Activated gamma-delta T cell (primary cell): ENCODE results near the gene OR5D16.
"Not testable (repeated sequence)": the region's sequence is repeated elsewhere in the genome, so short reads cannot be mapped to it uniquely, and the experiment has no call there.

Source experiments
- DNase-seq: peaks from one replicate; lab custom pipeline; 2025; lab: John Stamatoyannopoulos, UW
- total RNA-seq, 2 donors: gene quantifications; one replicate each; lab custom pipeline; 2026; lab: John Stamatoyannopoulos, UW

The OR5D16 gene
- 0 to 0.04 reads per million in 2 donors for total RNA-seq

DNA sequence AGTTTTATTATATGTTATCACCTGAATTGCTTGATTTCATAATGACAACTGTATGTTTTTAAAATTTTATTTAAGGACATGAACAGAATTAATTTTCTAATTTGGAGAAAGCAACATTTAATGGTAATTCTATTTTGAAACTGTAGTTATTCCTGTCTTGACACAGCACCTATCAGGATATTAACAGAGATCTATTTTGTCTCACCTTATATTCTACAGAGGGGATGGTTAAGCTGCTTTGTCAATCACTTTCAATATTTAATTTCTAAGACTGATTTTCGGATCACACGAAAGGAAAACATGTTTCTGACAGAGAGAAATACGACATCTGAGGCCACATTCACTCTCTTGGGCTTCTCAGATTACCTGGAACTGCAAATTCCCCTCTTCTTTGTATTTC, at the start of gene OR5D16:
TSS of gene OR5D16 (plus strand) at position 301 of the 400 bp plus-strand sequence. CDS start at position 301, 0 bp downstream.
- no peak for DNase-seq

DNA sequence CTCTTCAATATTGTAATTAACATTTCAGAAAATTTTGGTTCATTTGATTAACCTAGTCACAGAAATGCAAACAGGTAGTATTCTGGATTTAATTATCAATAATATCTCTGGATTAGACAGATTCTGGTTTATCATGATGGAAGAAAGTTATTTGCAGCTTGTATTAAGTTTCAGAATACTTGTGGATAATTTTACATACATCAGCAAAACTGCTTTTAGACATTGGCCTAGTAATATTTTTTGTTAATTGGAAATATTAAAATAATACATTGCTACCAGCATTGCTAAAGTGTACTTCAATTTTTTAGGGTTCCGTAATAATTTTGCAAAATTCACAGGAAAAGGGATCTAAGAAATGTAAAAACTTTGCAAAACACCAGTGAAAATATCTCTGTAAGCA, 46.9 kb upstream of the OR5D16 start:
- DNase-seq: no peak

DNA sequence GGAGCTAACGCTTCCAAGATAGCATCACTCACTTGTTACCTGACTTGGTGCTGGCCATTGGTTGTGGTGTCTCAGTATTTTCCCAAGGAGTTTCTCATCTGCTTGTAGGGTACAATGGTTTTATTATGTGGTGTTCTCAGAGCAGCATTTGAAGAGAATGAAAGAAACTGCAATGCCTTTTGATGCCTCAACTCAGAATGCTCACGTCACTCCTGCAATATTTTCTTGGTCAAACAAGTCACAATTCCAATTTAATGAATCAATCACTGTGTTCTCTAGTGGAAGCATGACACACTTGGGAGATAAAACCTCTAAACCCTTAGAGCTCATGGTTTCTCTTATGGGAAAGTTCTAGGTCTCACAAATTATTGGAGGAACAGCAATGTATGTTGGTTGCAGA, 45.2 kb upstream of the OR5D16 start:
- DNase-seq: no peak

DNA sequence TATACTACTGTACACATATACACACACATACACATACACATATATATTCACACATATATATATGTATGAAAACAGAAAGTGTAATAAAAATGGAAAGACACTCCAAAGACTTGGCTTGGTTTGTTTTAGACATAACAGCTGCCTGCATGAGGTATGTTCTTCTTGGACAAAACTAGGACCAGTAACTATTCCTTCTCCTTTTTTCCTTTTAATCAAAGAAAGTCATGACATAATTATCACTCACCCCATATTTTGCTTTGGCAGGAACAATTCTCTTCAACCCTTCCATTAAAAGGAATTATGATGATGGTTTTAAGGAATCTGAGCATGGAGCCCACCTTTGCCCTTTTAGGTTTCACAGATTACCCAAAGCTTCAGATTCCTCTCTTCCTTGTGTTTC, 43.3 kb upstream of the OR5D16 start, which contains the start of gene OR5D14:
TSS of gene OR5D14 (plus strand) at position 301 of the 400 bp plus-strand sequence. CDS start at position 301, 0 bp downstream.
- no peak for DNase-seq

DNA sequence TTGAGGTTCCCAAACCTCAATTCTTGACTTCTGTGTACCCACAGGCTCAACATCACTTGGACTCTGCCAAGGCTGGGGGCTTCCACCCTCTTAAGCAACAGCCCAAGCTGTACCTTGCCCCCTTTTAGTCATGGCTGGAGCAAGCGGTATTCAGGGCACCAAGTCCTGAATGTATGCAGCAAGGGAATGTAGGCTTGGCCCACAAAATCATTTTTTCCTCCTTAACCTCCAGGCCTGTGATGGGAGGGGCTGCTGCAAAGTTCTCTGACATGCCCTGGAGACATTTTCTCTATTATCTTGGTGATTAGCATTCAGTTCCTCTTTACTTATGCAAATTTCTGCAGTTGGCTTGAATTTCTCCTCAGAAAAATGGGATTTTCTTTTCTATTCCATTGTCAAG, 32.3 kb upstream of the OR5D16 start:
- no peak for DNase-seq

DNA sequence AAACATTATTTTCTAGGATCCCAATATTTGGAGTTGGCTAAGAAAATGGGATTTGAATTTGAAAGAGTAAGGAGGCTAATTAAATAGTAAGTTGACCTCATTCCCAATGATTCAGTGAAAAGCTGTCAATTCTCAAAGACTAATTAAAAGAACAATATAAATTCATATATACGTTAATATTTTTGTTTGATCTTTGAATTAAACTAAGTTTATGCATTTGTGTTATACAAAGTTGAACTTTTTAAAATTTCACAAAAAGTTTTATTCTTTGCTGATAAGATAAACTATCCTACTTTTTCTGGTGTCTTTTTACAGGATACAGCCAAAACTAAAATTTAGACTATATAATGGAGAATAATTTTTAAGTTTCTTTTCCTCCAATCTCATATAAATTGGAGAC, 27.5 kb upstream of the OR5D16 start, which contains the start of gene OR5L1:
TSS of gene OR5L1 (plus strand) at position 301 of the 400 bp plus-strand sequence. CDS start 100 bp downstream, outside the sequence.
- no peak for DNase-seq

DNA sequence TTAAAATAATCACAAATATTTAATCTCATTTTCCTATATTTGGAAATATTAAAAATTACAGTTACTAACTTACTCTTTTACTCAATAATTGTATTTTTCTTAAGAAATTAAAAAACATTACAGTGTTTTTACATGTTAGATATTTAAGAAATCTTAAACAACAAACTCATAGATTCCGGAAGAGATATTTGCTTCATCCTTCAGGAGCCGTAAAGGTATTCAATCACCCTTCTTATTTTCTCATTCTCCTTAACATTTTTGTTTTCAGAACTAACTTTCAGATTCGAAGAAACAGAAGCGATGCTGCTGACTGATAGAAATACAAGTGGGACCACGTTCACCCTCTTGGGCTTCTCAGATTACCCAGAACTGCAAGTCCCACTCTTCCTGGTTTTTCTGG, 19.2 kb upstream of the OR5D16 start, which contains the start of gene OR5D18:
TSS of gene OR5D18 (plus strand) at position 301 of the 400 bp plus-strand sequence. CDS start at position 301, 0 bp downstream.
- DNase-seq: no peak

DNA sequence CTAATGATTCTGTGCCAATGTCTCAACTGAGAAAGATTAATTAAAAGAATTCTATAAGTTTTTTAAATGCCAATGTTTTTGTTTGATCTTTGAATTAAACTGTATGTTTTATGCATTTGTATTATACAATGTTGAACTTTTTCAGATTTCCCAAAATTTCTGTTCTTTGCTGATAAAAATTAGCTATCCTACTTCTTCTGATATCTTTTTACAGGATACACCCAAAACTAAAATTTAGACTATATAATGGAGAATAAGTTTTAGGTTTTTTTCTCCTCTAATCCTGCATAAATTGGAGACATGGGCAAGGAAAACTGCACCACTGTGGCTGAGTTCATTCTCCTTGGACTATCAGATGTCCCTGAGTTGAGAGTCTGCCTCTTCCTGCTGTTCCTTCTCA, 11.6 kb upstream of the OR5D16 start, which contains the start of gene OR5L2:
TSS of gene OR5L2 (plus strand) at position 301 of the 400 bp plus-strand sequence. CDS start at position 301, 0 bp downstream.
- no peak for DNase-seq

DNA sequence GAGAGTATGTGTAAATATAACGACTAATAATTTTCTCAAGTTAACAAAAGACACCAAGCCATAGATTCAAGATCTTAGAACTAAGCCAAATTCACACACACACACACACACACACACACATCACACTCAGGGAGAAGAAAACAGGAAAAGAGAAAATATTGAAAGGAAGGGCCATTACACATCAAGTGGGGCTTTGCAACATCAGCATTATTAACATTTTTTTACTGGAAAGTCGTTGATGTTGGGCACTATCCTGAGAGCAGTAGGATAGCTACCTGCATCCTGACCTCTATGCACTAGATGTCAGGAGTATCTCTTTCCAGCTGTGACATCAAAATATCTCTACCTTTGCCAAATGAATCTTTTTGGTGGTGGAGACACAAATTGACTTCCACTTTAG, 8.9 kb downstream of the OR5D16 start:
- no peak for DNase-seq

DNA sequence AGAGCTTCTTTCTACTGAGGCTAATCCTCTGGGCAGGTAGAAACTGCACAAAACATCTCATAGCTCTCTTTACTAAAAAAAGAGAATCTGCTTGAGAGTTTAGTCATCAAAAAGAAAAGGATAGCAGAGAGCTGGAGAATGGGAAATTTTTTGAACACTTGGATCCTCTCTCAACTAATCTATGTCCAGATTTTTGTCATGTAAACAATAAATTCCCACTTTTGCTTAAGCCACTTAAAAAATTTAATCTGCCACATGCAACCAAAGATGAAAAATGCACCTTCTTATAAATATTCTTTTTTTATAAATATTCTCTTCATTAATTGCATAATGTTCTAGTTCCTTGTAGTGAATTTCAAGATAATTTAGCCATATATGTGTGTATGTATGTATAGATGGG, 10.5 kb downstream of the OR5D16 start:
- DNase-seq: no peak

DNA sequence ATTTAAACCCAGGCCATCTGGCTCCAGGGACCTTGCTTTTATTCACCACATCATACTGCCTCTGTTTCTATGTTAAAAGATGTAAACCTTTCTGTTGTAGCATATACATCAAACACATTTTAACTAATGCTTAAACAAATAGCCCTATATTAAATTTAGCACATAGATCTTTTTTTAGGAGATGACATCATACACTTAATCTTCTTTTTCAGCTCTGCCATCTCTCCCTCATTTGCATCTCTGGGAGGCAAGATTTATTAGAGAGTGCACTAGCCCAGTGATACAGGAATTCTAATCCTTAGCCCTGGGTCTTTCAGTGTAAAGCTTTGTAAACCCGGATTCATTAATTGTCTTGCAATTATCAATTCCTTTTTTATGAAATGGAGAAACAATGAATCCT, 13.6 kb downstream of the OR5D16 start:
- no peak for DNase-seq

DNA sequence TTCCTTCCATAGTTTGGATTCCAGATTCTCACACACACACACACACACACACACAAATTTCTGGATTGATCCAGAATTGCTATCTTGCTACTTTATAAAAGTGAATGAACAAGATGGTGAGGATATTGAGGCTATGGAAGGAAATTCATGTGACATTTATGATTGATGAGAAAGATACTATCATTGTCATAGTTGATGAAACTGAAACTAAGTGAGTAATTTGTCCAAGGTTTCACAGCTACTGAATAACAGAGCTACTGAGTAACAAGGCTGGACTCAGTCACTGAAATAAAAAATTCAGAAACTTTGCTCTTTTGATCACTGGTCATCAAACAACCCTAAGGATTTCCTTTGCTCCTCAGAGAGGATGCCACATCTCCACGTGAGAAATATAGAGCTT, 16.2 kb downstream of the OR5D16 start:
- no peak for DNase-seq

DNA sequence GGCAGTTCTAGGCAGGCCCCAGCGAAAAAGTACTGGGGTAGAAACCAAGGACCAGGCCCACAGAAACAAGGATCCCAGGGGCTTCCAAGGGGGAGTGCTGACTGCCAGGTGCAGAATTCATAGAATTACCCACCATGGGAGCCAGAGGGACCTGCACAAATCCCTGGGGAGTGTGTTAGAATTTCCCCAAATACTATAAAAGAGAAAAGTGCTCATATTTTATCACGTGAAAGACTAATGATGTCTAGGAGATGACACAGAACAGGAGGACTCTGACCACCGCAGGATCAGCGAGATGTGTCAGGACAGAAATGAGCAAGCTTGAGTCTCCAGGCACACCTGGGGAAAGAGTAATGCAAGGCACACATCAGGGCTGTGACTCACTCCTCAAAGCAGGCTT, 28.8 kb downstream of the OR5D16 start:
- not testable (repeated sequence) for DNase-seq

DNA sequence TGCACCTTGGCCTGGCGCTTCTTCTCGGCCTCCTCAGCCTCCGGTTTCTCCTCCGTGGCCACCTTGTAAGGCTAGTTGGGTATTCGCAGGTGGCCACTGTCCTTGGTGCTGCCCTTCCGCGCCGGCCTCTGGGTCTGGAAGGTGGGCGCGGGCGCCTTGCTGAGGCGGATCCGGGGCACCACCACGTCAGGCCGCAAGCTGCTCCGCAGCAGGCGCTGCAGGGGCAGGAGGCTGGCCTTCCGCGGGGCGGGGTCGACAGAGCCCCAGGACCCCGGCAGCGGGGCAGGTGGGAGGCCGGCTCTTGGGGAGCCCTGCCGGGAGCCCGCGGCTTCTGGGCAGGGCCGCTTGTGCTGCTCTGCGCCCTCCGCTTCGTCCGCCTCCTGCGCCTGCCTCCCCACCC, 34.2 kb downstream of the OR5D16 start:
- DNase-seq: peak; percentile 3

DNA sequence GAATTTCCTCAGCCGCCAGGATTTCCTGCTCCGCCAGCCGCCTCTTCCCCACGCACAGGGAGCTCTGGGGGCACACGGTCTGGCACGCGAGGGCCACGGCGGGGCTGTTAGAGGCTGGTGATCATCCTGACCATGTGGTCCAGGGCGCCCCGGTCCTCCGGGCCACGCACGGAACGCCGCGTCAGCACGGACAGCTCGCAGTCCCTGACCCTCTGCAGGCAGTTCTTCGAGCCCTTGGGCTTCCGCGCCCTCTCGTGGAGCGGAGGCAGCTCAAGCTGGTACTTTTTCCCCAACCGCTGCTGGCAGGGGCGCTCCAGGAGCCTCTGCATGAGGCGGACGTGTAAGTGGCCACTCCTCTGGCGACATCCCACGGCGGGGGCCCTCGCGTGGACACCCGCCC, 34.6 kb downstream of the OR5D16 start:
- not testable (repeated sequence) for DNase-seq

DNA sequence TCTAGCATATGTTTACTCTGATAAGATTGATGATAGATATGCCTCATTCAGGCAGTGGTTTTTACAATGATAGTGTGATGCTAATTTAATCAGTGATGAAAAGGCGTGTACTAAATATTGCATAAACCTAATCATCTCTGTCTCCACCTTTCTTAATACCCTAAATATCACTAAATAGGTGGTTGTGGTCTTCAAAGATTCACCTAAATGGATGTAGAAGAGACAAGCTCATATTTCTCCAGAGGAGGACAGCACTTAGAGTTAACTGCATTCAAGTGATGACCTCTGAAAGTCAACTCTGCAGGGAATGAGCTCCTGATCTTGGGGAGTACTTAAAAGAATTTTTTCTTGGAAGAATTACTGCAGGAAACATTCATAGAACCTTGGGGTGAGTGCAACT, 44.4 kb downstream of the OR5D16 start, which contains the start of gene TRIM51:
TSS of gene TRIM51 (plus strand) at position 301 of the 400 bp plus-strand sequence. CDS start 2,132 bp downstream, outside the sequence.
- not testable (repeated sequence) for DNase-seq

DNA sequence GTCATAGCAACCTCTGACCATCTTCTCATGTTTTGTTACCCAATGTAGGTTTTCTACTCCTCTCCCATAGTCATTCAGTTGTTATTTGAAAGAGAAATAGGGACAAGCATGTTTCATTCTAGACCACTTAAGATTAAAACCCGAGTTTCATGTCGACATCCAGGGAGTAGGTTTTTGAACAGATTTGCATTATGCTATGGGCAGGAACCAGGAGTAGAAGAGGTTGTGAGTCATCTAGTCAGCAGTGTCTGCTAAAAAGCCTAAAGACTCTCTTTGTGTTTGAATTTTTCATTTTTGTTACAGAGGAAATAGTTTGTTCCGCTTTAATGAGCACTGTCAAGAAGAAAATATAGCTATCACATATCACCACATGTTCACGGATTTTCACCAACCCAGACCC, 46.4 kb downstream of the OR5D16 start:
- DNase-seq: not testable (repeated sequence)

DNA sequence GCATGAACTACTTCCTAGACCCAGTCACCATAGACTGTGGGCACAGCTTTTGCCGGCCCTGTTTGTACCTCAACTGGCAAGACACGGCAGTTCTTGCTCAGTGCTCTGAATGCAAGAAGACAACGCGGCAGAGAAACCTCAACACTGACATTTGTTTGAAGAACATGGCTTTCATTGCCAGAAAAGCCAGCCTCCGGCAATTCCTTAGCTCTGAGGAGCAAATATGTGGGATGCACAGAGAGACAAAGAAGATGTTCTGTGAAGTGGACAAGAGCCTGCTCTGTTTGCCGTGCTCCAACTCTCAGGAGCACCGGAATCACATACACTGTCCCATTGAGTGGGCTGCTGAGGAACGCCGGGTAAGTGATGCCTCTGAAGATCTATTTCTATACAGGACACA, 46.9 kb downstream of the OR5D16 start:
- DNase-seq: not testable (repeated sequence)
